Measurements from ENCODE around the gene PLEKHJ1. TPM values are rescaled to one million over a fixed set of nuclear protein-coding genes. Genes with fewer than 3 reads are reported as not detected.

Gene PLEKHJ1
- total and polyA plus RNA-seq, 3 donors from 2014 or later: 111 to 153 (median 126) TPM

GRCh38 chr19:2233601-2234280 lies 2.4 kb downstream of the PLEKHJ1 start:
- intact Hi-C loops (cut with DNase I; ENCODE audit: low total_unique reads): loop anchor here (5.0 kb wide), 1 partner anchor 39 kb away; no protein-coding TSS in a partner anchor

GRCh38 chr19:2232286-2233151 lies 3.6 kb downstream of the PLEKHJ1 start:
- WGBS, 2 donors: 83 to 86% methylated on average over 21 to 30 of the region's 30 CpGs
- H3K27ac ChIP-seq: peak overlapping the region in 1 of 2 donors; percentile 64
- H3K4me1 ChIP-seq: peaks cover 24% of the 10 kb centered on the region
- TF ChIP-seq POLR2A (IDR thresholded peaks at IDR 0.05): no peak
- no peak for TF ChIP-seq CTCF (IDR thresholded peaks at IDR 0.05)
- no peak for DNase-seq
- intact Hi-C loops (cut with DNase I; ENCODE audit: low total_unique reads): loop anchor here (5.0 kb wide), 1 partner anchor 40 kb away; no protein-coding TSS in a partner anchor
- H3K36me3 ChIP-seq (ENCODE audit: low read depth, missing control alignments): no peaks in the 10 kb centered on the region
- no peaks in the 10 kb centered on the region for H3K9me3 ChIP-seq
- H3K4me3 ChIP-seq: no peak overlapping the region
- no peaks in the 10 kb centered on the region for H3K27me3 ChIP-seq

More at GRCh38 chr19:2233601-2234280, 2.4 kb downstream of the PLEKHJ1 start:
- no peak for DNase-seq
- no peak for TF ChIP-seq POLR2A (IDR thresholded peaks at IDR 0.05)
- TF ChIP-seq CTCF (IDR thresholded peaks at IDR 0.05): no peak
- no peaks in the 10 kb centered on the region for H3K36me3 ChIP-seq (ENCODE audit: low read depth, missing control alignments)
- H3K27me3 ChIP-seq: no peaks in the 10 kb centered on the region
- H3K27ac ChIP-seq: no peak overlapping the region
- H3K9me3 ChIP-seq: no peaks in the 10 kb centered on the region
- H3K4me3 ChIP-seq: no peak overlapping the region
- WGBS, 2 donors: 91 to 92% methylated on average over 22 to 25 of the region's 25 CpGs
- peaks cover 33% of the 10 kb centered on the region for H3K4me1 ChIP-seq

GRCh38 chr19:2231621-2232221 lies 4.4 kb downstream of the PLEKHJ1 start:
- peak overlapping the region in 1 of 2 donors; percentile 64 for H3K27ac ChIP-seq
- TF ChIP-seq POLR2A (IDR thresholded peaks at IDR 0.05) (no peak), CTCF (IDR thresholded peaks at IDR 0.05) (peak; percentile 17 to 49 (median 26))

GRCh38 chr19:2230807-2231533 lies 5.2 kb downstream of the PLEKHJ1 start:
- intact Hi-C loops (cut with DNase I; ENCODE audit: low total_unique reads): loop anchor here (5.0 kb wide), 1 partner anchor 41 kb away; no protein-coding TSS in a partner anchor
- Histone ChIP-seq H3K9me3 (no peaks in the 10 kb centered on the region), H3K36me3 (ENCODE audit: low read depth, missing control alignments) (no peaks in the 10 kb centered on the region), H3K27me3 (no peaks in the 10 kb centered on the region), H3K4me1 (peaks cover 21% of the 10 kb centered on the region), H3K4me3 (no peak overlapping the region), H3K27ac (peak overlapping the region in 1 of 2 donors; percentile 64)
- 49 to 65% methylated on average over 3 to 12 of the region's 12 CpGs for WGBS, 2 donors
- peak; percentile 63 for DNase-seq
- TF ChIP-seq CTCF (IDR thresholded peaks at IDR 0.05): no peak
- no peak for TF ChIP-seq POLR2A (IDR thresholded peaks at IDR 0.05)

More at GRCh38 chr19:2231621-2232221, 4.4 kb downstream of the PLEKHJ1 start:
- no peaks in the 10 kb centered on the region for H3K36me3 ChIP-seq (ENCODE audit: low read depth, missing control alignments)
- no peak overlapping the region for H3K4me3 ChIP-seq
- peaks cover 21% of the 10 kb centered on the region for H3K4me1 ChIP-seq
- no peaks in the 10 kb centered on the region for H3K9me3 ChIP-seq
- 71 to 79% methylated on average over 16 to 21 of the region's 21 CpGs for WGBS, 2 donors
- H3K27me3 ChIP-seq: no peaks in the 10 kb centered on the region
- intact Hi-C loops (cut with DNase I; ENCODE audit: low total_unique reads): loop anchor here (5.0 kb wide), 1 partner anchor 41 kb away; no protein-coding TSS in a partner anchor
- peak; percentile 63 for DNase-seq
